ENCODE data around the gene PDE9A. TPM values are rescaled to one million over a fixed set of nuclear protein-coding genes. Genes with fewer than 3 reads are reported as not detected.

PDE9A gene
- total and polyA plus RNA-seq, 2 of the 4 experiments (the other 2 are of a cell fraction): 0.89 to 0.90 TPM

- Histone ChIP-seq H3K18ac (ENCODE audit: low read depth, low read length) (no peak overlapping the region), H4K20me1 (ENCODE audit: insufficient read depth, low read length) (no peaks in the 10 kb centered on the region; the same call in 1 of the 2 replicates), H3K14ac (replicated peaks; ENCODE audit: low read depth, low read length) (no peak overlapping the region), H3K79me1 (ENCODE audit: low read depth in 1 of 2, low read length in 2 of 2) (no peaks in the 10 kb centered on the region), H2AK9ac (replicated peaks; ENCODE audit: low read depth, low read length, poor library complexity) (no peak overlapping the region), H3K56ac (ENCODE audit: extremely low read depth, insufficient read depth, low read length) (no peak overlapping the region), H3K9me3 (ENCODE audit: control insufficient read depth, insufficient read depth, low read length) (no peaks in the 10 kb centered on the region), H3K27me3 (ENCODE audit: control insufficient read depth, insufficient read depth, low read length) (peaks cover 2% of the 10 kb centered on the region; the same call in 1 of the 2 replicates), H3K9ac (ENCODE audit: low read depth, low read length) (no peak overlapping the region), H2AK5ac (ENCODE audit: low read depth, low read length) (no peak overlapping the region), H4K5ac (ENCODE audit: low read depth, low read length) (no peak overlapping the region), H3K9me1 (ENCODE audit: insufficient read depth, low read length) (no peaks in the 10 kb centered on the region), H4K8ac (ENCODE audit: low read depth in 2 of 2, low read length in 2 of 2) (no peak overlapping the region), H3K27ac (ENCODE audit: insufficient read depth, low read length) (no peak overlapping the region), H3K4me2 (ENCODE audit: low read depth, low read length) (no peak overlapping the region), H3K23ac (ENCODE audit: low read depth, low read length) (no peak overlapping the region), H2AFZ (replicated peaks; ENCODE audit: low read length, poor library complexity) (no peak overlapping the region), H4K91ac (ENCODE audit: insufficient read depth, low read depth, low read length) (no peak overlapping the region), H3K4ac (ENCODE audit: low read depth, low read length) (no peak overlapping the region), H2BK20ac (ENCODE audit: low read depth, low read length) (no peak overlapping the region), H3K4me1 (ENCODE audit: control insufficient read depth, insufficient read depth, low read length) (no peaks in the 10 kb centered on the region), H3K36me3 (ENCODE audit: control insufficient read depth, insufficient read depth, low read length) (no peaks in the 10 kb centered on the region), H3K4me3 (ENCODE audit: insufficient read depth, low read depth, low read length) (no peak overlapping the region), H2BK5ac (ENCODE audit: low read depth, low read length, poor library complexity, severe bottlenecking) (no peak overlapping the region), H2BK120ac (ENCODE audit: low read depth, low read length) (no peak overlapping the region), H2BK15ac (ENCODE audit: low read depth, low read length) (no peak overlapping the region)
- WGBS, 2 experiments (ENCODE audit: extremely low coverage in 2 of 2, insufficient read length in 1 of 2): 72% methylated on average over 5 of the region's 10 CpGs; no CpG with 5 or more reads in 1 of the 2 experiments
- BruUV-seq (replicated peaks): no TSS peak
- ATAC-seq (ENCODE audit: low read depth): no peak
- TF ChIP-seq SMC3 (IDR thresholded peaks at IDR 0.05; ENCODE audit: low read depth, low read length): no peak
- no peak for TF ChIP-seq BHLHE40 (IDR thresholded peaks at IDR 0.05; ENCODE audit: low read depth, low read length)
- no peak for TF ChIP-seq RFX5 (IDR thresholded peaks at IDR 0.05; ENCODE audit: low read depth, low read length)
- TF ChIP-seq FOS (IDR thresholded peaks at IDR 0.05; ENCODE audit: low read depth, low read length): no peak
- no peak for TF ChIP-seq CHD1 (IDR thresholded peaks at IDR 0.05; ENCODE audit: low read depth, low read length)
- no peak for TF ChIP-seq RAD21 (IDR thresholded peaks at IDR 0.05; ENCODE audit: low read length)
- TF ChIP-seq MXI1 (IDR thresholded peaks at IDR 0.05; ENCODE audit: borderline replicate concordance, low read depth, low read length): no peak
- no peak for TF ChIP-seq RCOR1 (IDR thresholded peaks at IDR 0.05; ENCODE audit: insufficient replicate concordance, low read length)
- TF ChIP-seq ELK1 (IDR thresholded peaks at IDR 0.05; ENCODE audit: borderline replicate concordance, low read depth, low read length): no peak
- no peak for TF ChIP-seq POLR2A (IDR thresholded peaks at IDR 0.05; ENCODE audit: low read depth, low read length)
- TF ChIP-seq MAFK (IDR thresholded peaks at IDR 0.05; ENCODE audit: low read depth, low read length): no peak
- no peak for TF ChIP-seq CTCF (conservative IDR thresholded peaks at IDR 0.05; ENCODE audit: low read depth, low read length)
- POLR2A ChIA-PET (ENCODE audit: unreplicated experiment): no interaction called here
- intact Hi-C loops (cut with micrococcal nuclease): no loop called here
- in situ Hi-C loops (cut with MboI; ENCODE audit: low sequenced_read_pairs): loop anchor here (25.0 kb wide), 1 partner anchor 105 kb away; no protein-coding TSS in a partner anchor
- CTCF ChIA-PET: no interaction called here
- no peak for DNase-seq
- dilution Hi-C loops (cut with HindIII; ENCODE audit: low sequenced_read_pairs, unreplicated experiment): no loop called here
Measured at GRCh38 chr21:42757422-42757821, 104.0 kb downstream of the PDE9A start.
